ENCODE measurements around the gene SELENOM. TPM values are rescaled to one million over a fixed set of nuclear protein-coding genes. Genes with fewer than 3 reads are reported as not detected.
A peak's percentile ranks its signal among the peaks of the same experiment; 100 is the strongest.

The SELENOM gene
- total RNA-seq, 1 donor from 2014 or later = 86.8 TPM

GRCh38 chr22:31126128-31126868 is 18.9 kb upstream of the SELENOM start:
- Histone ChIP-seq H3K36me3 (no peaks in the 10 kb centered on the region), H3K27me3 (ENCODE audit: low read depth) (no peaks in the 10 kb centered on the region), H3K4me3 (no peak overlapping the region), H3K27ac (no peak overlapping the region), H3K4me1 (peaks cover 7% of the 10 kb centered on the region), H3K9me3 (no peaks in the 10 kb centered on the region)
- DNase-seq (no peak), ATAC-seq (no peak)
- TF ChIP-seq CTCF (IDR thresholded peaks at IDR 0.05) = no peak
- intact Hi-C loops (cut with DNase I) = no loop called here

- Histone ChIP-seq H3K27me3 (ENCODE audit: low read depth) (no peaks in the 10 kb centered on the region), H3K36me3 (no peaks in the 10 kb centered on the region), H3K4me3 (no peak overlapping the region), H3K9me3 (no peaks in the 10 kb centered on the region), H3K4me1 (peaks cover 7% of the 10 kb centered on the region), H3K27ac (no peak overlapping the region)
- DNase-seq (no peak), ATAC-seq (no peak)
- no peak for TF ChIP-seq CTCF (IDR thresholded peaks at IDR 0.05)
- intact Hi-C loops (cut with DNase I) = no loop called here
Measured at GRCh38 chr22:31125521-31126117, 18.3 kb upstream of the SELENOM start.

GRCh38 chr22:31124811-31125465 is 17.6 kb upstream of the SELENOM start:
- ATAC-seq = no peak
- Histone ChIP-seq H3K4me3 (no peak overlapping the region), H3K27ac (no peak overlapping the region), H3K9me3 (no peaks in the 10 kb centered on the region), H3K36me3 (no peaks in the 10 kb centered on the region), H3K27me3 (ENCODE audit: low read depth) (no peaks in the 10 kb centered on the region), H3K4me1 (peaks cover 7% of the 10 kb centered on the region)
- DNase-seq = no peak
- no peak for TF ChIP-seq CTCF (IDR thresholded peaks at IDR 0.05)
- intact Hi-C loops (cut with DNase I) = no loop called here

GRCh38 chr22:31124290-31124689 is 16.9 kb upstream of the SELENOM start:
- Histone ChIP-seq H3K36me3 (no peaks in the 10 kb centered on the region), H3K27ac (no peak overlapping the region), H3K4me1 (peaks cover 7% of the 10 kb centered on the region), H3K4me3 (no peak overlapping the region), H3K9me3 (no peaks in the 10 kb centered on the region), H3K27me3 (ENCODE audit: low read depth) (no peaks in the 10 kb centered on the region)
- ATAC-seq (no peak), DNase-seq (no peak)
- intact Hi-C loops (cut with DNase I) = no loop called here
- TF ChIP-seq CTCF (IDR thresholded peaks at IDR 0.05) = no peak

GRCh38 chr22:31123292-31123602 is 15.9 kb upstream of the SELENOM start:
- no peaks in the 10 kb centered on the region for H3K9me3 ChIP-seq
- ATAC-seq = no peak
- intact Hi-C loops (cut with DNase I) = no loop called here
- DNase-seq = no peak
- no peaks in the 10 kb centered on the region for H3K27me3 ChIP-seq (ENCODE audit: low read depth)
- H3K4me3 ChIP-seq = peak overlapping the region; percentile 51
- TF ChIP-seq CTCF (IDR thresholded peaks at IDR 0.05) = no peak
- peaks cover 7% of the 10 kb centered on the region for H3K4me1 ChIP-seq
- no peaks in the 10 kb centered on the region for H3K36me3 ChIP-seq
- H3K27ac ChIP-seq = no peak overlapping the region
